Progenitor cell of endocrine pancreas (in vitro differentiated cells): ENCODE data around the gene MYO1E. TPM values are rescaled to one million over a fixed set of nuclear protein-coding genes. Genes with fewer than 3 reads are reported as not detected.

Experiments used
- DNase-seq: peaks from one replicate; pipeline ENCODE4 v3.0.0; 2021; ENCODE audit warnings: low spot score; ENCODE audit not compliant: unreplicated experiment
- H3K27ac Mint-ChIP-seq: 2 replicates; pipeline ENCODE4 v1.8.0; 2021; ENCODE audit warnings: mild to moderate bottlenecking, moderate library complexity, mixed read lengths
- H3K27me3 Mint-ChIP-seq: 2 replicates; pipeline ENCODE4 v1.8.0; 2021; ENCODE audit warnings: mixed read lengths
- H3K36me3 Mint-ChIP-seq: 2 replicates; pipeline ENCODE4 v1.8.0; 2022; ENCODE audit warnings: mixed read lengths; ENCODE audit not compliant: insufficient read depth
- H3K4me1 Mint-ChIP-seq: 2 replicates; pipeline ENCODE4 v1.8.0; 2021; ENCODE audit warnings: low read depth, mixed read lengths
- H3K4me3 Mint-ChIP-seq: 2 replicates; pipeline ENCODE4 v1.8.0; 2021; ENCODE audit warnings: low read depth, mild to moderate bottlenecking, moderate library complexity, mixed read lengths
- H3K9me3 Mint-ChIP-seq: 2 replicates; pipeline ENCODE4 v1.8.0; 2021; ENCODE audit warnings: low read depth, mixed read lengths
- total RNA-seq: library from RNA; stranded (reverse); gene quantifications from 2 replicates; pipeline ENCODE4 v1.2.1, GENCODE V29; 2021
- TF ChIP-seq, protein P1 (sequence below): fragments of 200-600 bp; sonication (generic); IDR thresholded peaks from one replicate; pipeline ENCODE4 v1.5.0; 2021; ENCODE audit warnings: antibody characterized with exemption, mild to moderate bottlenecking; ENCODE audit not compliant: unreplicated experiment

Gene MYO1E
- total RNA-seq, 1 donor from 2014 or later: 40.4 TPM

DNA sequence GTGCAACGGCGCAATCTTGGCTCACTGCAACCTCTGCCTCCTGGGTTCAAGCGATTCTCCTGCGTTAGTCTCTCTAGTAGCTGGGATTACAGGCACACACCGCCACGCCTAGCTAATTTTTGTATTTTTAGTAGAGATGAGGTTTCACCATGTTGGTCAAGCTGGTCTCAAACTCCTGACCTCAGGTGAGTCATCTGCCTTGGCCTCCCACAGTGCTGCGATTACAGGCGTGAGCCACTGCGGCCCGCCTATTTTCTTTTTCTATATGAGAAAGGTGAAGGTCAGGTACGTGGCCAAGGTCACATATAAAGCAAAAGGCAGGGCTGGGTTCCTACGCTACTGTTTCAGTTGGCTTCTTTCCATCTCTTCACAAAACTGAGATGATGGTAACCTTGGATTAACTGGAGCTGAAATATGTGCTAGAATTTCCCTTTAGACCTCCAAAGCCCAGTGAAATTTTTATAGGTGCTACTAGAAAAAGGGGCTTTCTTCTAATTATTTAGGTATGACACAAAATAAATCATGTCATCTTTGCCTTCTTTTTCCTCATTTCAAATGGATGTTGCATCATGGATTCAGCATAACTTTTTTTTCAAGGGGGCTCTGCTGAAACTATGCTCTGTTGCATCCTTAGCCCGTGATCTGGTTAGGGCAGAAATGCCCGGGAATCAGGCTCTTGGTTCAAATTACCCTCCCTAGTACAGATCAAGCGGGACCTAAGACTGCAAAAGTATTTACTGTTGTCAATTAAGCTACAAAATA lies 68.5 kb downstream of the MYO1E start:
- Mint-ChIP-seq H3K9me3 (no peaks in the 10 kb centered on the region), H3K4me1 (peaks cover 7% of the 10 kb centered on the region), H3K27me3 (no peaks in the 10 kb centered on the region), H3K4me3 (no peak overlapping the region), H3K36me3 (no peaks in the 10 kb centered on the region), H3K27ac (no peak overlapping the region)
- TF ChIP-seq, protein P1, sequence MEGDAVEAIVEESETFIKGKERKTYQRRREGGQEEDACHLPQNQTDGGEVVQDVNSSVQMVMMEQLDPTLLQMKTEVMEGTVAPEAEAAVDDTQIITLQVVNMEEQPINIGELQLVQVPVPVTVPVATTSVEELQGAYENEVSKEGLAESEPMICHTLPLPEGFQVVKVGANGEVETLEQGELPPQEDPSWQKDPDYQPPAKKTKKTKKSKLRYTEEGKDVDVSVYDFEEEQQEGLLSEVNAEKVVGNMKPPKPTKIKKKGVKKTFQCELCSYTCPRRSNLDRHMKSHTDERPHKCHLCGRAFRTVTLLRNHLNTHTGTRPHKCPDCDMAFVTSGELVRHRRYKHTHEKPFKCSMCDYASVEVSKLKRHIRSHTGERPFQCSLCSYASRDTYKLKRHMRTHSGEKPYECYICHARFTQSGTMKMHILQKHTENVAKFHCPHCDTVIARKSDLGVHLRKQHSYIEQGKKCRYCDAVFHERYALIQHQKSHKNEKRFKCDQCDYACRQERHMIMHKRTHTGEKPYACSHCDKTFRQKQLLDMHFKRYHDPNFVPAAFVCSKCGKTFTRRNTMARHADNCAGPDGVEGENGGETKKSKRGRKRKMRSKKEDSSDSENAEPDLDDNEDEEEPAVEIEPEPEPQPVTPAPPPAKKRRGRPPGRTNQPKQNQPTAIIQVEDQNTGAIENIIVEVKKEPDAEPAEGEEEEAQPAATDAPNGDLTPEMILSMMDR: no peak
- no peak for DNase-seq

DNA sequence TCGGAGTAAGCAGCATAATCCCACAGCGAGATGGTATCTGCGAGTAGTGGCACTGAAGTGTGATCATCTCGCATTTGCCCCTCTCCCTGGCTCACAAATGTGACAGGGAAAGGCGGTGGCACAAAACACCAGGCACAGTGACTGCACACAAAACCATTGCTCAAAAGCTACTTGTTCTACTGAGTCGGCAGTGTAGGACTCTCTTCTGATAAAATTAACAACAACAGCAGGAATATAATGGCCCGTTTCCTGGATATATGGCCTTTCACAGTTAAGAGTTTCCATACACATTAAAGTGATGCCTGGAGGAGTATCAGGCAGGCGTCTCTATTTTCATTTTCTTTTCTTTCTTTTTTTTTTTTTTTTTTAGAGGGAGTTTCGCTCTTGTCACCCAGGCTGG lies 69.0 kb downstream of the MYO1E start:
- Mint-ChIP-seq H3K27ac (no peak overlapping the region), H3K4me3 (no peak overlapping the region), H3K9me3 (no peaks in the 10 kb centered on the region), H3K36me3 (no peaks in the 10 kb centered on the region), H3K4me1 (peaks cover 8% of the 10 kb centered on the region), H3K27me3 (no peaks in the 10 kb centered on the region)
- no peak for DNase-seq
- TF ChIP-seq, protein P1: no peak

DNA sequence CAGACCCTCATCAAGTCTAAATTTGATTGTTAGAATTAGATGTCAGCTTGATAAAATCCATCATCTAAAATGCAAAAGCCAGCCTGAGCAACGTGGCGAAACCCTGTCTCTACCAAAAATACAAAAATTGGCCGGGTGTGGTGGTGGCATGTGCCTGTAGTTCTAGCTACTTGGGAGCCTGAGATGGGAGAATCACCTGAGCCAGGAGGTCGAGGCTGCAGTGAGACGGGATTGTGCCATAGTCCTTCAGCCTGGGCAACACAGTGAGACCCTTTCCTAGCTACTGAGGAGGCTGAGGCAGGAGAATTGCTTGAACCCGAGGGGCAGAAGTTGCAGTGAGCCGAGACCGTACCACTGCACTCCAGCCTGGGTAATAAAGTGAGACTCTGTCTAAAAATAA lies 69.5 kb downstream of the MYO1E start:
- TF ChIP-seq, protein P1: no peak
- H3K36me3 Mint-ChIP-seq: no peaks in the 10 kb centered on the region
- peaks cover 8% of the 10 kb centered on the region for H3K4me1 Mint-ChIP-seq
- H3K27me3 Mint-ChIP-seq: no peaks in the 10 kb centered on the region
- no peak overlapping the region for H3K27ac Mint-ChIP-seq
- H3K9me3 Mint-ChIP-seq: no peaks in the 10 kb centered on the region
- no peak for DNase-seq
- H3K4me3 Mint-ChIP-seq: no peak overlapping the region

DNA sequence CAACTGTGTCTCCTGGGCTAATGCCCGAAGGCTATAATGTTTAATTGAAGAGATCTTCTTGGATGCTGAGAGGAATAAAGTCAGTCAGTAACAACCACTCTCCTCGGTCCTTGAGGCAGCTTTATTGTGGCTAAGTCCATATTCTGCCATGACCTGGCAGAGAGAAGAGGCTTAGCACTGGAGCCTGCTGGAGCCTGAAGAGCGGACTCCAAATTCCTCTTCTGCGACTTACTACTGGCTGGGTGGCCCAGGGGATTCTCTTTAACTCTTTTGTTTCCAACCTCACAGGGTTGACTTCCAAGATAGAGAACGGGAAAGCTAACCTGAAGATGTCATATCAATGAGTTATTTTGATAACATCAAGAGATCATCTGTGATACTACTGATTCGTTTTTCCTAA lies 71.1 kb downstream of the MYO1E start:
- Mint-ChIP-seq H3K9me3 (no peaks in the 10 kb centered on the region), H3K27me3 (no peaks in the 10 kb centered on the region), H3K27ac (no peak overlapping the region), H3K4me3 (no peak overlapping the region), H3K36me3 (no peaks in the 10 kb centered on the region), H3K4me1 (peaks cover 8% of the 10 kb centered on the region)
- TF ChIP-seq, protein P1: no peak
- no peak for DNase-seq

DNA sequence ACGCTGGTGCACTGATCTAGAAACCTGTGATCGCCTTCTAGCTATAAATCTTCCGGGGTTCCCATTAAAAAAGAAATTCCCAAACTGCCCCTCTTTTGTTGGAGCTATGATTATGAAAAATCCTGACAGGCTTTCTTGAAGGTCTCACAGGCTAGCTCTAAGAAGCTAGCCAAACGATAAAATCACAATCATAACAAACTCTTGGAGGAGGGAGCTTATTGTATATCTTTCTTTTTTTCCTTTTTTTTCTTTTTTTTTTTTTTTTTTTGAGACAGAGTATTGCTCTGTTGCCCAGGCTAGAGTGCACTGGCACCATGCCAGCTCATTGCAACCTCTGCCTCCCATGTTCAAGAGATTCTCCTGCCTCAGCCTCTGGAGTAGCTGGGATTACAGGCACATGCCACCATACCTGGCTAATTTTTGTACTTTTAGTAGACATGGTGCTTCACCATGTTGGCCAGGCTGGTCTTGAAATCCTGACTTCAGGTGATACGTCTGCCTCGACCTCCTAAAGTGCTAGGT lies 72.0 kb downstream of the MYO1E start:
- no peak for DNase-seq
- TF ChIP-seq, protein P1: no peak
- no peak overlapping the region for H3K4me3 Mint-ChIP-seq
- H3K27me3 Mint-ChIP-seq: no peaks in the 10 kb centered on the region
- no peaks in the 10 kb centered on the region for H3K36me3 Mint-ChIP-seq
- H3K4me1 Mint-ChIP-seq: peaks cover 8% of the 10 kb centered on the region
- H3K27ac Mint-ChIP-seq: no peak overlapping the region
- no peaks in the 10 kb centered on the region for H3K9me3 Mint-ChIP-seq
